Measurements from ENCODE around the gene PNCK.

The PNCK gene

DNA sequence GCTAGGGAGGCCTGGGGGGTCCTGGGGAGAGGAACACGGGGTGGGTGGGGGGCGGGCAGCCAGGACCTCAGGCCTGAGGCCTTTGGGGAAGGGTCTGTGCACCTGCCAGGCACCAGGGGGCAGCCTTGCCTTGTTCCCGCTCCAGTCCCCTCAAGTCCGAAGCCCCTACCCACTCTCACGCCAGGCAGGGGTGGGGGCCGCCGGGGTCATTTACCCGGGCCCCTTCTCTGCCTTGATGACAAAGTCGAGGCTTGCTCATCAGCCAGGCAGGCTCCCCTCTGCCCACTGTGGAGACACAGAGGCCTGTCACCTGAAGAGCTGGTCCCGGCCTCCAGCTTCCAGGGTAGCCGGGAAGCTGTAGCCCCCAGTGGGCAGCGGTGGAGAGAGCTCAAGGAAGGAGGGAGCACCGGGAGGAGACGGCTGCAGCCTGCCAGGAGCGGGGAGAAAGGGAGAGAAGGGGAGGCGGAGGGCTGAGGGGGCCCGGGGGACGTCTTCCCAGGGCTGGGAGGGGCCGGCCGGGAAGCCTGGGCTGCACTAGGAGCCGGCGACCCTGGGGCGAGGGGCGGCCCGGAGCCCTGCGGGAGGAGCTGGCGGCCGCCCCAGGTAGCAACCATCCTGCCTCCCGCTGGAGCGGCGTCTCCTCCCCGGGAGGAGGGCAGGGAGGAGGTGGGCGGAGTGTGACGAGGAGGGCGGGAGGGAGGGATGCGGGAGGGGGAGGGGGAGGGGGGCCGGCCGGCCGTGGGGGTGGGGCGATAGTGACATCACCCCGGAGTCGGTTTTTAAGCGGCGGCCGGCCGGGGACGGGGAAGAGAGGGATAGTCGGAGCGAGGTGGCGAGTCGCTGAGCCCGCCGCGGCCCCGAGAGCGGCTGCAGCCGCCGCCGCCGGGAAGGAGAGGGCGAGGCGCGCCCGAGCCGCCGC lies 13.8 kb upstream of the PNCK start, which contains the start of gene SLC6A8:
Gene SLC6A8 (plus strand): TSS at position 806 of the 919 bp plus-strand sequence. CDS start 649 bp downstream, outside the sequence.
- TF ChIP-seq, protein P1, sequence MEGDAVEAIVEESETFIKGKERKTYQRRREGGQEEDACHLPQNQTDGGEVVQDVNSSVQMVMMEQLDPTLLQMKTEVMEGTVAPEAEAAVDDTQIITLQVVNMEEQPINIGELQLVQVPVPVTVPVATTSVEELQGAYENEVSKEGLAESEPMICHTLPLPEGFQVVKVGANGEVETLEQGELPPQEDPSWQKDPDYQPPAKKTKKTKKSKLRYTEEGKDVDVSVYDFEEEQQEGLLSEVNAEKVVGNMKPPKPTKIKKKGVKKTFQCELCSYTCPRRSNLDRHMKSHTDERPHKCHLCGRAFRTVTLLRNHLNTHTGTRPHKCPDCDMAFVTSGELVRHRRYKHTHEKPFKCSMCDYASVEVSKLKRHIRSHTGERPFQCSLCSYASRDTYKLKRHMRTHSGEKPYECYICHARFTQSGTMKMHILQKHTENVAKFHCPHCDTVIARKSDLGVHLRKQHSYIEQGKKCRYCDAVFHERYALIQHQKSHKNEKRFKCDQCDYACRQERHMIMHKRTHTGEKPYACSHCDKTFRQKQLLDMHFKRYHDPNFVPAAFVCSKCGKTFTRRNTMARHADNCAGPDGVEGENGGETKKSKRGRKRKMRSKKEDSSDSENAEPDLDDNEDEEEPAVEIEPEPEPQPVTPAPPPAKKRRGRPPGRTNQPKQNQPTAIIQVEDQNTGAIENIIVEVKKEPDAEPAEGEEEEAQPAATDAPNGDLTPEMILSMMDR (IDR thresholded peaks at IDR 0.05; ENCODE audit: insufficient read depth, low read length, poor library complexity, severe bottlenecking), result no peak
- H3K4me2 ChIP-seq (ENCODE audit: low read depth, low read length, poor library complexity, severe bottlenecking), result no peak within 1 kb of the TSS
- no peaks in the 10 kb centered on the region for H3K9me3 ChIP-seq (ENCODE audit: insufficient read depth, low read length)
- H3K79me2 ChIP-seq (ENCODE audit: insufficient read depth, low read length), result no peaks in the 10 kb centered on the region
- no peaks in the 10 kb centered on the region for H3F3A ChIP-seq (ENCODE audit: insufficient read depth)
- H3K36me3 ChIP-seq (ENCODE audit: low read length), result no peaks in the 10 kb centered on the region
- H2AFZ ChIP-seq (ENCODE audit: low read depth, low read length, severe bottlenecking), result no peak within 1 kb of the TSS
- H4K20me1 ChIP-seq (ENCODE audit: low read depth, low read length), result no peaks in the 10 kb centered on the region
- no peaks in the 10 kb centered on the region for H3K27me3 ChIP-seq (ENCODE audit: low read length)
- H3K9me2 ChIP-seq (replicated peaks; ENCODE audit: insufficient read depth, low read length), result no peaks in the 10 kb centered on the region
- H3K9ac ChIP-seq (ENCODE audit: low read length), result no peak within 1 kb of the TSS
- H3K4me3 ChIP-seq (ENCODE audit: insufficient read depth, low read length, poor library complexity, severe bottlenecking), result no peak within 1 kb of the TSS
- H3K27ac ChIP-seq (ENCODE audit: low read depth, low read length), result no peak within 1 kb of the TSS

DNA sequence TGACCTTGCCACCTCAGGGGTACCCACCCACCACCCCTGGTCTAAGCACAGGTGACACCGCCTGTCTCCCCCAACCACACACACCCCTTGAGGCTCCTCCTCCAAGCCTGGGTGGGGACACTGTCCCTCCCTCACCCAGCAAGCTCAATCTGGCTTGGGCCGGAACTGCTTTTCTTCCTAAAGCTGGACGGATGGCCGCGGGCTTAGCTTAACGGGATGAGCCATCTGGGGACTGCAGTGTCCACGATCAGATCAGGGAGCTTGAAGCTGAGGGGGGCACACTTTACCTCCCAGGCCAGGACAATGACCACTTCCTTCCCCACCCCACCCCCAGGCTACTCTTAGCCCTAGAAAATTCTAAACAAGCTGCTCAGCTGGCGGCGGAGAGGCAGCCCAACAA lies 13.1 kb upstream of the PNCK start:
- Histone ChIP-seq H3K27ac (ENCODE audit: low read depth, low read length) (no peak overlapping the region), H3F3A (ENCODE audit: insufficient read depth) (no peaks in the 10 kb centered on the region), H4K20me1 (ENCODE audit: low read depth, low read length) (no peaks in the 10 kb centered on the region), H3K36me3 (ENCODE audit: low read length) (no peaks in the 10 kb centered on the region), H3K9ac (ENCODE audit: low read length) (no peak overlapping the region), H3K9me3 (ENCODE audit: insufficient read depth, low read length) (no peaks in the 10 kb centered on the region), H3K27me3 (ENCODE audit: low read length) (no peaks in the 10 kb centered on the region), H3K4me3 (ENCODE audit: insufficient read depth, low read length, poor library complexity, severe bottlenecking) (no peak overlapping the region), H2AFZ (ENCODE audit: low read depth, low read length, severe bottlenecking) (no peak overlapping the region), H3K79me2 (ENCODE audit: insufficient read depth, low read length) (no peaks in the 10 kb centered on the region), H3K9me2 (replicated peaks; ENCODE audit: insufficient read depth, low read length) (no peaks in the 10 kb centered on the region), H3K4me2 (ENCODE audit: low read depth, low read length, poor library complexity, severe bottlenecking) (no peak overlapping the region)
- TF ChIP-seq EZH2phosphoT487 (conservative IDR thresholded peaks at IDR 0.05; ENCODE audit: low read length), result no peak

DNA sequence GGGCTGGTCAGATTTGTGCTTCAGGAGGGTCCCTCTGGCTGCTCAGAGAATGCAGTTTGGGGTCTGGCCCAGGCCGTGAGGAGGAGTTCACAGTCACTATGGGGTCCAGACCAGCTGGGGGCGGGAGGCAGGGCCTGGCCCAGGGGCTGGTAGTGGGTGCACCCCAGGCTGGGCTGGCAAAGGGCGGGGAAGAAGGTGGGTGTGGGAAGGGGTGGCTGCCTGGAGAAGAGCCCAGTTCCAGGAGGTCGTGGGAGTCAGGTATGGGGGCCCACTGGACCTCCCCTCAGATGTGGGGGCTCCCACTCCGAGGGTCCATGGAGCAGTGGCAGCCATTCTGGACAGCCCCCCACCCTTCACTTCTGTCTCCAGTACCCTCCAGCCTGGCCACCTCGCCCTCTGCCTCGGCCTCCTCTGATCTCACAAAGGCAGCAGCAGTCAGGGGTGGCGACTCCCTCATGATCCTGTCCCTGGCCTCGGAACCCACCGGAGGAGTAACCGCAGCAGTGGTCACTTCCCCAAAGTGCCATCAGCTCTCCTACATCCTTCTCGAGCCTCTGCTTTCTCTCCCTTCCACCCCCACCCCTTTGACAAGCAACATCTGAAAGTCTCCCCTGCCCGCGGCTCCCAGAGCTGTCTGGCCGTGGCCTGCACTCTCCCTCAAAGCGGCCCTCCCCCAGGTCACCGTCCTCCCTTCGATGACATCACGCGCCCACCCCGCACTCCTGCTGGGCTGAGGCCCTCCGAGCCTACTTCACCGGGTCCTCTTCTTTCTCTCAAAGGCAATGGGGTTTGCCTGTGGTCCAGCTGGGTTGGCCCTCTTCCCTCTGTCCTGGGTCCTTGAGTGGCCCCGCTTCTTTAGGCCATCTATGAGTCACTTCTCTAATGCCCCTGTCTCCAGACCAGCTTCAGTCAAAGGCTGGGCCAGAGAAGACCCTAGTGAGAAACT lies 12.4 kb upstream of the PNCK start:
- no peak overlapping the region for H3K4me2 ChIP-seq (ENCODE audit: low read depth, low read length, poor library complexity, severe bottlenecking)
- no peaks in the 10 kb centered on the region for H3K9me2 ChIP-seq (replicated peaks; ENCODE audit: insufficient read depth, low read length)
- H3K36me3 ChIP-seq (ENCODE audit: low read length), result no peaks in the 10 kb centered on the region
- H3K4me3 ChIP-seq (ENCODE audit: insufficient read depth, low read length, poor library complexity, severe bottlenecking), result no peak overlapping the region
- no peaks in the 10 kb centered on the region for H3K27me3 ChIP-seq (ENCODE audit: low read length)
- no peaks in the 10 kb centered on the region for H4K20me1 ChIP-seq (ENCODE audit: low read depth, low read length)
- H3F3A ChIP-seq (ENCODE audit: insufficient read depth), result no peaks in the 10 kb centered on the region
- no peak overlapping the region for H3K27ac ChIP-seq (ENCODE audit: low read depth, low read length)
- H2AFZ ChIP-seq (ENCODE audit: low read depth, low read length, severe bottlenecking), result no peak overlapping the region
- H3K79me2 ChIP-seq (ENCODE audit: insufficient read depth, low read length), result no peaks in the 10 kb centered on the region
- no peak for TF ChIP-seq EZH2phosphoT487 (conservative IDR thresholded peaks at IDR 0.05; ENCODE audit: low read length)
- TF ChIP-seq, protein P1 (IDR thresholded peaks at IDR 0.05; ENCODE audit: insufficient read depth, low read length, poor library complexity, severe bottlenecking), result no peak
- H3K9ac ChIP-seq (ENCODE audit: low read length), result no peak overlapping the region
- H3K9me3 ChIP-seq (ENCODE audit: insufficient read depth, low read length), result no peaks in the 10 kb centered on the region

Data from SU-DHL-6 (cell line).